ENCODE results near the gene NADK2.
A peak's percentile ranks its signal among the peaks of the same experiment; 100 is the strongest.

NADK2 gene

GRCh38 chr5:36162810-36163486 lies 78.8 kb downstream of the NADK2 start:
- no peak overlapping the region for H3K4me3 ChIP-seq (ENCODE audit: low read length)
- no peak for TF ChIP-seq CTCF (conservative IDR thresholded peaks at IDR 0.05; ENCODE audit: low read length)
- DNase-seq (ENCODE audit: low read depth), result no peak

GRCh38 chr5:36161361-36161760 lies 80.4 kb downstream of the NADK2 start:
- no peak overlapping the region for H3K4me3 ChIP-seq (ENCODE audit: low read length)
- no peak for TF ChIP-seq CTCF (conservative IDR thresholded peaks at IDR 0.05; ENCODE audit: low read length)
- DNase-seq (ENCODE audit: low read depth), result no peak

GRCh38 chr5:36160617-36161016 lies 81.1 kb downstream of the NADK2 start:
- no peak for DNase-seq (ENCODE audit: low read depth)
- no peak for TF ChIP-seq CTCF (conservative IDR thresholded peaks at IDR 0.05; ENCODE audit: low read length)
- H3K4me3 ChIP-seq (ENCODE audit: low read length), result no peak overlapping the region

- H3K4me3 ChIP-seq (ENCODE audit: low read length), result no peak overlapping the region
- DNase-seq (ENCODE audit: low read depth), result peak; percentile 68
- no peak for TF ChIP-seq CTCF (conservative IDR thresholded peaks at IDR 0.05; ENCODE audit: low read length)
Observed at GRCh38 chr5:36158144-36158543, 83.6 kb downstream of the NADK2 start.

- no peak for TF ChIP-seq CTCF (conservative IDR thresholded peaks at IDR 0.05; ENCODE audit: low read length)
Observed at GRCh38 chr5:36156619-36157018, 85.1 kb downstream of the NADK2 start.

GRCh38 chr5:36156121-36156601 lies 85.6 kb downstream of the NADK2 start:
- no peak overlapping the region for H3K4me3 ChIP-seq (ENCODE audit: low read length)
- no peak for TF ChIP-seq CTCF (conservative IDR thresholded peaks at IDR 0.05; ENCODE audit: low read length)
- DNase-seq (ENCODE audit: low read depth), result peak; percentile 90

More at GRCh38 chr5:36156619-36157018, 85.1 kb downstream of the NADK2 start:
- no peak overlapping the region for H3K4me3 ChIP-seq (ENCODE audit: low read length)
- DNase-seq (ENCODE audit: low read depth), result peak; percentile 96

GRCh38 chr5:36155291-36155690 lies 86.4 kb downstream of the NADK2 start:
- TF ChIP-seq CTCF (conservative IDR thresholded peaks at IDR 0.05; ENCODE audit: low read length), result no peak
- no peak overlapping the region for H3K4me3 ChIP-seq (ENCODE audit: low read length)
- DNase-seq (ENCODE audit: low read depth), result no peak
